Neutrophil (primary cell): ENCODE results near the gene LRRC47.

Experiments used
- H3K27ac ChIP-seq: fragments of 200-600 bp; sonication (generic); 2 replicates; pipeline ENCODE4 v1.5.1; 2016; ENCODE audit warnings: mild to moderate bottlenecking, moderate library complexity
- H3K27me3 ChIP-seq: fragments of 200-600 bp; sonication (generic); 2 replicates; pipeline ENCODE4 v1.6.0; 2016; ENCODE audit warnings: mild to moderate bottlenecking
- H3K36me3 ChIP-seq: fragments of 200-600 bp; sonication (generic); 2 replicates; pipeline ENCODE4 v1.5.1; 2017
- H3K4me1 ChIP-seq, 2 experiments: fragments of 200-600 bp in 1 of 2; sonication (generic) in 1 of 2; 1 replicate in 1 of 2; 2 replicates in 1 of 2; pipeline versions ENCODE4 v1.5.1 to v1.6.1; 2013 to 2016; ENCODE audit warnings: low read depth in 1 of 2, low read length in 1 of 2, mild to moderate bottlenecking in 1 of 2, moderate library complexity in 1 of 2; ENCODE audit not compliant: control insufficient read depth in 1 of 2, insufficient read depth in 1 of 2
- H3K4me3 ChIP-seq, 2 experiments: fragments of 200-600 bp in 1 of 2; sonication (generic) in 1 of 2; 1 replicate in 1 of 2; 2 replicates in 1 of 2; pipeline ENCODE4 v1.5.1; 2013 to 2016; ENCODE audit warnings: low read depth in 1 of 2, low read length in 1 of 2, mild to moderate bottlenecking in 1 of 2, moderate library complexity in 1 of 2
- H3K9me3 ChIP-seq: fragments of 200-600 bp; sonication (generic); 2 replicates; pipeline ENCODE4 v1.5.1; 2016
- CTCF ChIP-seq: fragments of 200-600 bp; sonication (generic); IDR thresholded peaks from 2 replicates; pipeline ENCODE4 v1.5.1; 2016; ENCODE audit warnings: antibody characterized with exemption

LRRC47 gene

GRCh38 chr1:3777078-3777547 lies 19.2 kb downstream of the LRRC47 start:
- H3K4me3 ChIP-seq, result no peak overlapping the region
- H3K36me3 ChIP-seq, result peaks cover 47% of the 10 kb centered on the region
- H3K27me3 ChIP-seq, result peaks cover 35% of the 10 kb centered on the region
- H3K9me3 ChIP-seq, result no peaks in the 10 kb centered on the region
- TF ChIP-seq CTCF, result no peak
- peaks cover 3 to 15% of the 10 kb centered on the region in 2 experiments for H3K4me1 ChIP-seq
- H3K27ac ChIP-seq, result no peak overlapping the region

- Histone ChIP-seq H3K27me3 (peaks cover 43% of the 10 kb centered on the region), H3K4me1 (peaks cover 3 to 20% of the 10 kb centered on the region in 2 experiments), H3K9me3 (no peaks in the 10 kb centered on the region), H3K27ac (no peak overlapping the region), H3K4me3 (no peak overlapping the region), H3K36me3 (peaks cover 39% of the 10 kb centered on the region)
- no peak for TF ChIP-seq CTCF
Measured at GRCh38 chr1:3776231-3776961, 19.9 kb downstream of the LRRC47 start.

- no peak for TF ChIP-seq CTCF
- Histone ChIP-seq H3K36me3 (peaks cover 32% of the 10 kb centered on the region), H3K9me3 (no peaks in the 10 kb centered on the region), H3K4me3 (no peak overlapping the region), H3K27me3 (peaks cover 50% of the 10 kb centered on the region), H3K4me1 (peaks cover 3 to 20% of the 10 kb centered on the region in 2 experiments), H3K27ac (no peak overlapping the region)
Measured at GRCh38 chr1:3775490-3776230, 20.6 kb downstream of the LRRC47 start.

- H3K27ac ChIP-seq, result no peak overlapping the region
- no peak for TF ChIP-seq CTCF
- no peaks in the 10 kb centered on the region for H3K9me3 ChIP-seq
- peaks cover 56% of the 10 kb centered on the region for H3K27me3 ChIP-seq
- peaks cover 26% of the 10 kb centered on the region for H3K36me3 ChIP-seq
- H3K4me3 ChIP-seq, result no peak overlapping the region
- H3K4me1 ChIP-seq, result peaks cover 3 to 20% of the 10 kb centered on the region in 2 experiments
Measured at GRCh38 chr1:3774946-3775489, 21.3 kb downstream of the LRRC47 start.

- no peak overlapping the region for H3K27ac ChIP-seq
- H3K27me3 ChIP-seq, result peaks cover 62% of the 10 kb centered on the region
- peaks cover 20% of the 10 kb centered on the region for H3K36me3 ChIP-seq
- TF ChIP-seq CTCF, result no peak
- no peak overlapping the region for H3K4me3 ChIP-seq
- no peaks in the 10 kb centered on the region for H3K9me3 ChIP-seq
- peaks cover 3 to 20% of the 10 kb centered on the region in 2 experiments for H3K4me1 ChIP-seq
Measured at GRCh38 chr1:3774276-3774945, 21.9 kb downstream of the LRRC47 start.
